H1 (cell line): ENCODE data around the gene LEFTY1. TPM values are rescaled to one million over a fixed set of nuclear protein-coding genes. Genes with fewer than 3 reads are reported as not detected.

Source experiments
- CREB1 ChIP-seq: IDR thresholded peaks from 2 replicates; pipeline ENCODE4 v1.6.1; 2012; ENCODE audit warnings: inconsistent platforms
- HDAC6 ChIP-seq: IDR thresholded peaks from one replicate; pipeline ENCODE4 v1.7.1; 2012; ENCODE audit warnings: low read depth, mild to moderate bottlenecking, inconsistent platforms, low read length, moderate library complexity
- KDM5A ChIP-seq: fragments of 200-600 bp; IDR thresholded peaks from 2 replicates; pipeline ENCODE4 v1.7.1; 2012; ENCODE audit warnings: mild to moderate bottlenecking, low read length, inconsistent platforms, mixed read lengths
- TAF7 ChIP-seq: optimal IDR thresholded peaks from 2 replicates; pipeline ENCODE3; 2011; ENCODE audit warnings: low read depth, mild to moderate bottlenecking, inconsistent platforms, low read length, moderate library complexity, borderline replicate concordance
- polyA plus RNA-seq, 7 experiments: library from polyadenylated mRNA; depleted of rRNA in 3 of 7; stranded (reverse) in 5 of 7; unstranded in 2 of 7; fragments of >200 nt in 5 of 7; fragments of 200-250 nt in 2 of 7; gene quantifications; 1 replicate in 5 of 7; 2 replicates in 1 of 7; 4 replicates in 1 of 7; pipeline versions ENCODE4 v1.2.1 to v1.2.3, GENCODE V29; 2011 to 2013; ENCODE audit warnings: missing spikeins in 2 of 7, mixed read lengths in 2 of 7
- total RNA-seq: library from RNA; stranded (reverse); fragmentation: NEBNext Ultra II Directional; extraction: Animal tissue kit (Norgen Biotek cat#: 25700); gene quantifications from 2 replicates; pipeline ENCODE4 v1.2.1, GENCODE V29; 2021
- TF ChIP-seq, protein P1 (sequence below): fragments of 300-600 bp; sonication (generic); IDR thresholded peaks from 2 replicates; pipeline ENCODE4 v1.7.1; 2012; ENCODE audit warnings: low read length, moderate library complexity, mild to moderate bottlenecking, inconsistent platforms; ENCODE audit not compliant: insufficient replicate concordance
- TF ChIP-seq, protein P2 (sequence below): IDR thresholded peaks from 2 replicates; pipeline ENCODE4 v1.6.1; 2012; ENCODE audit warnings: low read length, inconsistent platforms

The LEFTY1 gene
- total and polyA plus RNA-seq, 2 of the 8 experiments (the other 6 are each of a cell fraction or from before 2014, with no cell fraction given), result 4.5 to 11.7 TPM

DNA sequence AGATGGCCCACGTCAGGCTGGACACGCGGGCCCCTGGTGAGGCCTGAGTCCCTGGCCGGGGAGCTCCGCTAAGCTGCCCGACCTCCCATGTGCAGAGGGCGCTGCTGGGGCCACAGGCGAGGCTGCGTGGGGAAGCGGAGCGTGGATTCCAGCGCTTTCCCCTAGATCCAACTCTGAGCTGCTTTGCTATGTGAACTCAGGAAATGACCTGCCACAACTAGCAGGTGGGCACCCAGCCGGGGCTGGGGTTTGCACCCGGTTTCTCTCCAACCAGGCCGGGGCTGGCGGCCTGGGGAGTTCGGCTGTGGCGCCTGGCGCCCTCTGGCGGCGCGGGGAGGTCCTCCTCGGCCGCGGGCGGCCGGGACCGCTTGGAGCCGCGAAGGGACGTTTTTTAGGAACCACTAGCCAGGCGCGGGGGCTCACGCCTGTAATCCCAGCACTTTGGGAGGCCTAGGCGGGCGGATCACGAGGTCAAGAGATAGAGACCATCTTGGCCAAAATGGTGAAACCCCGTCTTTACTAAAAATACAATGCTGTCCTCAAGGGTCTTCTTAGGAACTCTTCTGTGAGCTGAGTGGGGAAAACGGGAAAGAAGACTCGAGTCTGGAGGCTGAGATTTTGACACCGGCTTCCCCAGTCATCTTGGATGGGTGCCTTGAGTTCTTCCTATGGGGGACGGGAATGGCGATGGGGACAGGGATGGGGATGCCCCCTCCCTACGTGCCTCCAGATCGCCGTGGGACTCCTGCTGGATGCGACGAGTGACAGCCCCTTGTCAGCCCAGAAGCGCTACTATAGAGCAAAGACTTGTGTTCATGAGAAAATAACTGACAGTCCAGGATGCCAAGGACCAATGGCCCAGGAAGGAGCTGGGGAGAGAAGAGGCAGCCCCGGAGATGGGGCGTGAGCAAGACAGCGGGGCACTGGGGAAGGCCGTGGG, 22.5 kb upstream of the LEFTY1 start (continued):
- TF ChIP-seq, protein P1, sequence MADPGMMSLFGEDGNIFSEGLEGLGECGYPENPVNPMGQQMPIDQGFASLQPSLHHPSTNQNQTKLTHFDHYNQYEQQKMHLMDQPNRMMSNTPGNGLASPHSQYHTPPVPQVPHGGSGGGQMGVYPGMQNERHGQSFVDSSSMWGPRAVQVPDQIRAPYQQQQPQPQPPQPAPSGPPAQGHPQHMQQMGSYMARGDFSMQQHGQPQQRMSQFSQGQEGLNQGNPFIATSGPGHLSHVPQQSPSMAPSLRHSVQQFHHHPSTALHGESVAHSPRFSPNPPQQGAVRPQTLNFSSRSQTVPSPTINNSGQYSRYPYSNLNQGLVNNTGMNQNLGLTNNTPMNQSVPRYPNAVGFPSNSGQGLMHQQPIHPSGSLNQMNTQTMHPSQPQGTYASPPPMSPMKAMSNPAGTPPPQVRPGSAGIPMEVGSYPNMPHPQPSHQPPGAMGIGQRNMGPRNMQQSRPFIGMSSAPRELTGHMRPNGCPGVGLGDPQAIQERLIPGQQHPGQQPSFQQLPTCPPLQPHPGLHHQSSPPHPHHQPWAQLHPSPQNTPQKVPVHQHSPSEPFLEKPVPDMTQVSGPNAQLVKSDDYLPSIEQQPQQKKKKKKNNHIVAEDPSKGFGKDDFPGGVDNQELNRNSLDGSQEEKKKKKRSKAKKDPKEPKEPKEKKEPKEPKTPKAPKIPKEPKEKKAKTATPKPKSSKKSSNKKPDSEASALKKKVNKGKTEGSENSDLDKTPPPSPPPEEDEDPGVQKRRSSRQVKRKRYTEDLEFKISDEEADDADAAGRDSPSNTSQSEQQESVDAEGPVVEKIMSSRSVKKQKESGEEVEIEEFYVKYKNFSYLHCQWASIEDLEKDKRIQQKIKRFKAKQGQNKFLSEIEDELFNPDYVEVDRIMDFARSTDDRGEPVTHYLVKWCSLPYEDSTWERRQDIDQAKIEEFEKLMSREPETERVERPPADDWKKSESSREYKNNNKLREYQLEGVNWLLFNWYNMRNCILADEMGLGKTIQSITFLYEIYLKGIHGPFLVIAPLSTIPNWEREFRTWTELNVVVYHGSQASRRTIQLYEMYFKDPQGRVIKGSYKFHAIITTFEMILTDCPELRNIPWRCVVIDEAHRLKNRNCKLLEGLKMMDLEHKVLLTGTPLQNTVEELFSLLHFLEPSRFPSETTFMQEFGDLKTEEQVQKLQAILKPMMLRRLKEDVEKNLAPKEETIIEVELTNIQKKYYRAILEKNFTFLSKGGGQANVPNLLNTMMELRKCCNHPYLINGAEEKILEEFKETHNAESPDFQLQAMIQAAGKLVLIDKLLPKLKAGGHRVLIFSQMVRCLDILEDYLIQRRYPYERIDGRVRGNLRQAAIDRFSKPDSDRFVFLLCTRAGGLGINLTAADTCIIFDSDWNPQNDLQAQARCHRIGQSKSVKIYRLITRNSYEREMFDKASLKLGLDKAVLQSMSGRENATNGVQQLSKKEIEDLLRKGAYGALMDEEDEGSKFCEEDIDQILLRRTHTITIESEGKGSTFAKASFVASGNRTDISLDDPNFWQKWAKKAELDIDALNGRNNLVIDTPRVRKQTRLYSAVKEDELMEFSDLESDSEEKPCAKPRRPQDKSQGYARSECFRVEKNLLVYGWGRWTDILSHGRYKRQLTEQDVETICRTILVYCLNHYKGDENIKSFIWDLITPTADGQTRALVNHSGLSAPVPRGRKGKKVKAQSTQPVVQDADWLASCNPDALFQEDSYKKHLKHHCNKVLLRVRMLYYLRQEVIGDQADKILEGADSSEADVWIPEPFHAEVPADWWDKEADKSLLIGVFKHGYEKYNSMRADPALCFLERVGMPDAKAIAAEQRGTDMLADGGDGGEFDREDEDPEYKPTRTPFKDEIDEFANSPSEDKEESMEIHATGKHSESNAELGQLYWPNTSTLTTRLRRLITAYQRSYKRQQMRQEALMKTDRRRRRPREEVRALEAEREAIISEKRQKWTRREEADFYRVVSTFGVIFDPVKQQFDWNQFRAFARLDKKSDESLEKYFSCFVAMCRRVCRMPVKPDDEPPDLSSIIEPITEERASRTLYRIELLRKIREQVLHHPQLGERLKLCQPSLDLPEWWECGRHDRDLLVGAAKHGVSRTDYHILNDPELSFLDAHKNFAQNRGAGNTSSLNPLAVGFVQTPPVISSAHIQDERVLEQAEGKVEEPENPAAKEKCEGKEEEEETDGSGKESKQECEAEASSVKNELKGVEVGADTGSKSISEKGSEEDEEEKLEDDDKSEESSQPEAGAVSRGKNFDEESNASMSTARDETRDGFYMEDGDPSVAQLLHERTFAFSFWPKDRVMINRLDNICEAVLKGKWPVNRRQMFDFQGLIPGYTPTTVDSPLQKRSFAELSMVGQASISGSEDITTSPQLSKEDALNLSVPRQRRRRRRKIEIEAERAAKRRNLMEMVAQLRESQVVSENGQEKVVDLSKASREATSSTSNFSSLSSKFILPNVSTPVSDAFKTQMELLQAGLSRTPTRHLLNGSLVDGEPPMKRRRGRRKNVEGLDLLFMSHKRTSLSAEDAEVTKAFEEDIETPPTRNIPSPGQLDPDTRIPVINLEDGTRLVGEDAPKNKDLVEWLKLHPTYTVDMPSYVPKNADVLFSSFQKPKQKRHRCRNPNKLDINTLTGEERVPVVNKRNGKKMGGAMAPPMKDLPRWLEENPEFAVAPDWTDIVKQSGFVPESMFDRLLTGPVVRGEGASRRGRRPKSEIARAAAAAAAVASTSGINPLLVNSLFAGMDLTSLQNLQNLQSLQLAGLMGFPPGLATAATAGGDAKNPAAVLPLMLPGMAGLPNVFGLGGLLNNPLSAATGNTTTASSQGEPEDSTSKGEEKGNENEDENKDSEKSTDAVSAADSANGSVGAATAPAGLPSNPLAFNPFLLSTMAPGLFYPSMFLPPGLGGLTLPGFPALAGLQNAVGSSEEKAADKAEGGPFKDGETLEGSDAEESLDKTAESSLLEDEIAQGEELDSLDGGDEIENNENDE, result no peak
- TF ChIP-seq, protein P2, sequence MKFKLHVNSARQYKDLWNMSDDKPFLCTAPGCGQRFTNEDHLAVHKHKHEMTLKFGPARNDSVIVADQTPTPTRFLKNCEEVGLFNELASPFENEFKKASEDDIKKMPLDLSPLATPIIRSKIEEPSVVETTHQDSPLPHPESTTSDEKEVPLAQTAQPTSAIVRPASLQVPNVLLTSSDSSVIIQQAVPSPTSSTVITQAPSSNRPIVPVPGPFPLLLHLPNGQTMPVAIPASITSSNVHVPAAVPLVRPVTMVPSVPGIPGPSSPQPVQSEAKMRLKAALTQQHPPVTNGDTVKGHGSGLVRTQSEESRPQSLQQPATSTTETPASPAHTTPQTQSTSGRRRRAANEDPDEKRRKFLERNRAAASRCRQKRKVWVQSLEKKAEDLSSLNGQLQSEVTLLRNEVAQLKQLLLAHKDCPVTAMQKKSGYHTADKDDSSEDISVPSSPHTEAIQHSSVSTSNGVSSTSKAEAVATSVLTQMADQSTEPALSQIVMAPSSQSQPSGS, result no peak
- TF ChIP-seq HDAC6 (no peak), TAF7 (no peak), KDM5A (no peak), CREB1 (no peak)
